Non-pigmented ciliary epithelial cell (primary cell): Measurements from ENCODE around the gene TTLL6.

Source experiments
- DNase-seq: peaks from one replicate; pipeline ENCODE4 v3.0.0-alpha.2; 2010; ENCODE audit warnings: low read depth

TTLL6 gene

DNA sequence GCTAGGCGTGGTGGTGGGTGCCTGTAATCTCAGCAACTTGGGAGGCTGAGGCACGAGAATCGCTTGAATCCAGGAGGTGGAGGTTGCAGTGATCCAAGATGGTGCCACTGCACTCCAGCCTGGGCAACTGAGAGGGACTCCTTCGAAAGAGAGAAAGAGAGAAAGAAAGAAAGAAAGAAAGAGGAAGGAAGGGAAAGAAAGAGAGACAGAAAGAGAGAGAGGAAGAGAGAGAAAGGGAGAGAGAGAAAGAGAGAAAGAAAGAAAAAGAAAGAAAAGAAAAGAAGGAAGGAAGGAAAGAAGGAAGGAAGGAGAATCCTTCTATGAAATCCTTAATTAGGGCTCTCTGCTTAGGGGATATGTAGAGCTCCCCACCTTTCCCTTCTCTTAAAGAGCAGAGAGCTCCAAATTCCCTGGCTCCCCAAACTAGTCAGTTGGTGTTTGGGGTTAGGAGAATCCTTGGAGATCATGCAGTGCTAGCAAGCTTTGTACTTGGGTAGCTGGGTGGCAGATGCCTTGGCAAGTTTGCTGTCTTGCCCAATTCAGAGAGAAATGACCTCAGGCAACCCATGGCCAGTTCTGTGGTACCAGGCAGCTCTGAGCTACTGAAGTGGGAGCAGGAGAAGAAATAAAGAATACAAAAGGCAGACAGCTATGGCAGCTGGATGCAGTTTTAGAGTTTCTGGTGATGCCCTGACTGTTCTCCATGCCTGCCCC, 79.5 kb downstream of the TTLL6 start:
- no peak for DNase-seq

DNA sequence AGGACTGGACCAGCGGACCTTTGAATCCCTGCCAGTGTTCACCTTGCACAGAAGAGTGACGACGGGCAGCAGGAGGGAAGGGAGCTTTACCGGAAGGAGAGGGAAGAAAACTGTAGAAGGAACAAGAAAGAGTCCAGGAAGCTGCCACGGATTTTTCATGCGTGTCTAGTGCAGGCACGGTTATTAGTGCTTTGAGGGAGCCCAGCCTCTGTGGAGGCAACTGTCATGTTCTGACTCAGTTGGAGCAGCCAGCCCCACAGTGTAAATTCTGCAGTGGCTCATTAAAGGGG, 82.0 kb downstream of the TTLL6 start:
- no peak for DNase-seq

DNA sequence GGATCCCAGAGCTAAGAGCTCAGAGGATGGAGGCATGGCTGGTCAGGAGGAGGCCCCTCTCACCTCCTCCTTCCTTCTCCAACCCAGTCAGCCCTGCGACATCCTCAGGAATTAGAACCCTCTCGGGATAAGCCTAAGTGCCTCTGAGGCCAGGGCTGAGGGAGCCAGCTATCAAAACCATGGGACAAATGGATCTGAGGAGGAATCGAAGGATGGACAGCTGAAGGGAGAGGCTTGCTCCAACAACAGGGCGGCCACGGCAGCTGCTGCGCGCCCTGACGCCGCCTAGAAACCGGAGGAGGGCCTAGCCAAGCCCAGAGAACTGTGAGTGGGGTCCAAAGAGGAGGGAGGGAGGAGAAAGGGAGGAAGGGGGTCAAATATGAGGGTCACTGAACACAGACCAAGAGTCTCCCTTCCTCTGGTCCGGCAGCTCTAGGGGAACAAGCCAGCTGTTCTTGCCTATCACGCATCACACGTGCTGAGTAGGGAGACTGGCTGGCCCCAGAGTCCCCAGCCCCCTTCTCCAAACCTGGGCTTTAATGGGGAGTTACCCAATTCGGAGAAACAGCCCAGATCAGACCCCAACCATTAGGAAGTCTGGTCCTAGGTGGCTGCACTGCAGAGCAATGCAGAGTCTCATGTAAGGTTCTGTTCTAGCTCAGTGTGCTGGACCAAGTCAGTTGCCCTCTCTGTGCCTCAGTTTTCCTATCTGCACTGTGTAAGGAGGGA, 82.5 kb downstream of the TTLL6 start:
- DNase-seq = no peak

DNA sequence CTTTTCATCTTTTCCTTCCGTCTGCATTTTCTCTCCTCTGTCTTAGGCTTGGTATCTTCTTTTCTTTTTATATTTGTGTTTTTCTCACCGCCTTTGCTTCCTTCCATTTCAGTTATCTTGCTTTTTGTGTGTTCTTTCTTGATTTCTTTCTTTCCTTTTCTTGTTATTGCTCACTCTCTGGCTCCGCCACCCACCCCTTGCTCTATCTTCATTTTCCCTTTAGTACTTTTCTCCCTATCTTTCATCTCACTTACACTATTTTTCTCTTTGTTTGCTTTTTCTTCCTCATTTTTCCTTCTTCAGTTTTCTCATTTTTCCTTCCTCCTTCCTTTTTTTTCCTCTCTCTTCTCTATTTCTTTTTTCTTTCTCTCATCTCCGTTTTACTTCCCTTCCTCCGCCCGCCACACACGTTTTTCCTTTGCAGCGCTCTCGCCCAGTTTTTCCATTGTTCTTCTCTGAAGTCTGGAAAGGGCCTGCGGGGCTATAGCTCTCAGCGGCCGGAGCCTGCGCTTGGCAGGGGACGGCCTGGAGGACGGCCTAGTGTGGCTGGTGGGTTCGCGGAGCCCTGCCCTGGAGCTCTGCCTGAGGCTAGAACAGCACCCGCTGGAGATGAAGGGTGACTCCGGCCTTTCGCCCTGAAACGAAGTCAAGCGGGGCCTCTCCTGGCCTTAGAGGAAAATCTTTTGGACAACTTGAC, 83.2 kb downstream of the TTLL6 start:
- DNase-seq = no peak

DNA sequence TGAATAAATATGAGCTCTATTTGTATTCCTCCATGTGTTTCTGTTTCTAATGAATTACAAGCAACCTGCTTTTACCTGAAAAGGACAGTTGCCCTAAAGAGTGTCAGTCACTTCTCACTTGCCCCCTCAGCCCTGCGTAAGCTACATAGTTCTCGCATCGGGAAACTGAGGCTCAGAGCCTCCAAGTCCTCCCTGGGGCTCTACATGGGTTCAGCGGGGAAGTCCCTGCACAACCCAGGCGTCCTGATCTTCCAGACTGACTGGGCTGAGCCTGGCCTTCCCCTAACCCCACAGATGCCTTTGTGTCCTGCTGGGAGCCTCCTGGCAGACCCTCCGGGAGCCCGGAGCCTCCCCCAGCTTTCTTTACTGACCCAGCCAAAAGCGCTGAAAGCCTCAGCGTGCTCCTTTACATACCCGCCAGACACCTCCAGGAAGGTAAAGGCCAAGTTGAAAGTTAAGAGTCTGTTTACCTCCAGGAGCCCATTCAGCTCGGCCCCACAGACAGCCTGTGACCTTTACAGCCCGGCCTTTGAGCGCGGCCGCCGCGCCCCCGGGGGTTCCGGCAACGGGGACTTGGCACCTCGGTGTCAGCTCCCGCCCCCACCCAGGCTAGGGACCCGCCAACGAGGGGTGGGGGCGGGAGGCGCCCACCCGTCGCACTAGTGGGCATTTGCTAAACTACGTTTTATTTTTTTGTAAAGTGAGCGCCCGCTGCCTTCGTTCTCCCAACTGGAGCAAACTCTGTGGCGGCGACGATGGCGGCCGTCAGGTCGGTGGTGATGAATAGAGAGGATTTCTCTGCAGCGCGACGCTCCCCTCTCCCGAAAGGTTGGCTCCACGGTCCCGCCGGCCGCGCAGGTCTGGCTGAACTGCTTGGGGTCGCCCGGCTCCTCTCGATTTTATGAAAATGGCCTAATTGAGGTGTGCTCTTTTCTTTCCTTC, 84.1 kb downstream of the TTLL6 start:
- no peak for DNase-seq

- no peak for DNase-seq
Observed at GRCh38 chr17:48731355-48731754, 85.7 kb downstream of the TTLL6 start.

GRCh38 chr17:48730240-48730550, 86.8 kb downstream of the TTLL6 start:
- DNase-seq = no peak

GRCh38 chr17:48729335-48730239, 87.4 kb downstream of the TTLL6 start:
- DNase-seq = no peak

DNA sequence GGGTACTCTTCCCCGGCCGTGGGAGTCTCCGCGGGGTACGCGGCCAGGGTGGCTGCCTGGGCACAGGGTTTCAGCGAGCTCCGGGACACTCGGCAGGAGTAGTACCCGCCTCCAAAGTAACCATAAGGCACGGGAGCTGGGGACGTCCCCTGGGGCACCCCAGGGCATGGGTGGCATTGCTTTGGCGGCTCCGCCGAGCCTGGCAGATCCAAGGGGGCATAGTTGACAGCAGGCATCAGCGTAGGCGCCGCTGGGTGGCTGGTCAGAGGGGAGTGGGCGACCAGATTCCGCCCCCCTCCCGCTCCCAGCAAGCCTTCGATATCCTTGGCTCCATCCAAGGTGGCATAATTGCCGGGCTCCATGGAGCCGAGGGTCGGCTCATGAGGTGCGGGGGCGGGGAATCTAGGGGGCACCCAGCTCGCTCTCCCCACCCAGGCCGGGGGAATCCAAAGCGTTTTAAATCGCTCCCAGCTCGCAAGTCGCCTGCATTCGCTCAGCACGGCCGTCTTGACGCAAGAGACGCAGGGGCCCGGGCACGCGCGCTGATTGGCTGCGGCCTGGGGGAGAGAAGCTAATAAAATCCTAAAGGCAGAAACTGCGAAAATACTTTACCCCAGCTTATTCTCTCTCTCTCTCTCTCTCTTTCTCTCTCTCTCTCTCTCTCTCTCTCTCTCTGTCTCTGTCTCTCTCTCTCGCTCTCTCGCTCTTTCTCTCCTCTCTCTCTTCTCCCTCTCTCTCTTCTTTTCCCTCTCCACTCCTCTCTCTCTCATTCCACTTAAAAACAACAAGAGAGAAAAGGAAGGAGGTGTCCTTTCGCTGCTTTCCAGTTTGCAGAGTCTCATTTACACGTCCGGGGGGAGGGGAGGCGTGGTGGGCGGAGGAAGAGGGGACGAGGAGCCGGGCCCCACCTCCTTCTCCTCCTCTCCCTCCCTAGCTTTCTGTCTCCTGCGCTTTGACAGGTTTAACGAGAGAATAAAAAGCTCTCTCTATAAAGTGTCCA, 88.5 kb downstream of the TTLL6 start, which contains the start of gene HOXB13:
Gene HOXB13, minus strand, starts transcription at position 519 of the 1,000 bp plus-strand sequence. Its CDS starts 157 bp downstream, at position 362.
- DNase-seq = no peak

GRCh38 chr17:48727415-48728175, 89.4 kb downstream of the TTLL6 start:
- DNase-seq = no peak

DNA sequence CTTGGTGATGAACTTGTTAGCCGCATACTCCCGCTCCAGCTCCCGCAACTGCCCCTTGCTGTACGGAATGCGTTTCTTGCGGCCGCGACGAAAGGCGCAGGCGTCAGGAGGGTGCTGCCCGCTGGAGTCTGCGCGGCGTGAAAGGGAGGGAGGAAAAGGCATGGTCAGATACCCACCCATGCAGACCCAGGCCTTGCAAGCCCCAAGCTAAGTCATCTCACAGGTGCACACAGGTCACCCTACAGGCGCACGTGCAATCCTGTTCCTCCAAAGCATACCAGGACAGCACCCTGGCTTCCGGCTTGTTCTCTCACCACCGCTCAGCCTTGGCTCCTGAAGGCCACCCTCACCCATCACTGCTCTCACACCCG, 90.1 kb downstream of the TTLL6 start:
- DNase-seq = no peak

DNA sequence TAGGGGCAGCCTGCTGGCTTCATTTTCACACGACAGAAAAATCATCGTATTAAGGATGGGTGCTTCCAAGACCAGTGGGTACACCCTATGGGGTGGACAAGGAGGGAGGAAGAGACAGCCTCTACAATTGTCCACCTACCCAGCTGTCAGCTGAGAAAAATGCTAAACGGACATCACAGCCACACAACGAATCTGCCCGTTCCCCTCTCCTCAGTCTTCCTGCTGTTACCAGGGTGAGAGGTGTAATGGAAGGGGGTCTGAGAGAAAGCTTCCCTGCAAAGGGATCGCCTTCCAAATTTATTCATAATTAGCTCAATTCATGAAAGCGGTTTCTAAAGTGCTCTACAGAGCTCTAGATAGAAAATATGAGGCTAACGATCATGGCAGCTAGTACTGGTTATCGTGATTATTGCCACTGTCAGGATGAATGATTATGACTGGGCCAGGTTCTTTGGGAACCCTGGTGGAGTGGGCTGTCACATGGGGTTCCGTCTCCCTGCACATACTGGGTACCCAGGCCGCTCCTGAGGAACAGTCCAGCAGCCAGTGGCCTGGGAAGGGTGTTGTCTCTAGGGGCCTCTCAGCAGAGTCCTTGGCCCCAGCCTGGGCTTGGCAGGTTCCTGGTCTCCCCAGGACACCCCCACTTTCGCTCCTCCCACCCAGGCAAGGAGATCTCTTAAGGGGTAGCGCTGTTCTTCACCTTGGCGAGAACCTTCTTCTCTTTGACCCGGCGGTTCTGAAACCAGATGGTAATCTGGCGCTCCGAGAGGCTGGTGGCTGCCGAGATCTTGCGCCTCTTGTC, 90.7 kb downstream of the TTLL6 start:
- DNase-seq = no peak

- no peak for DNase-seq
Observed at GRCh38 chr17:48725288-48726064, 91.6 kb downstream of the TTLL6 start.

- DNase-seq = no peak
Observed at GRCh38 chr17:48725004-48725287, 92.1 kb downstream of the TTLL6 start.

DNA sequence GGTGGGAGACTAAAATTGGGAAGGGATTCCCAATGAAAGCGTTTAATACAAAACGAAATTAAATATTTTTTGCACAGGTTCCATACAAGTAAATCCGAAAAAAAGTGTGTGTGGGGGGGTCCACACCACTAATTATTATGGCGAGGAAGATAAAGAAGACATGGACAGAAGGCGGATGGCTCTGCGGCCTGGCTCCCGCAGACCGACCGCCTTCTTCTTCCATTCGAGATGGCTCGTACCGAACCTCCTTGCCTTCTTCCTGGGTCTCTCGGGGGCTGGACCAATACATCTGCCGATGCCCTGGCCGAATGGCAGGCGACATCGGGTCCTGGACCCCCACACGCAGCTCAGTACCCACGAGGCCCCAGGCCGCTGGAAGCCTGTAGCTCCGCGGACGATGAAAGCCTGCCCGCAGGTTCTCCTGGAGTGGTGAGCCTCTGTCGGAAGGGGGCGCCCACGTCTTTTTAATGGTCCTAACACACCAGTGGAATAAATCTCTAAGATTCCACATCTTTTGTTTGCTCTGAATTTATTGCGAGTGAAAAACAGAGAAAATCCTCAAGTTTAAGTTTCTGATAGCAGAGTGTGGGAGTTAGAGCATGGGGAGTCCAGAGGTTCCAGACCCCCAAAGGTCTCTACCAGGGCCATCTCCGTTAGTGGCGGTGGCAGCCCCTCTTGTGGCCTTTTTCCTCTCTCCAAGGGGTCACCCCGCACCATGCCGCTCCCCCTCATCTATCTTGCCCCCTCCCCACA, 92.6 kb downstream of the TTLL6 start:
- peak; percentile 31 for DNase-seq

DNA sequence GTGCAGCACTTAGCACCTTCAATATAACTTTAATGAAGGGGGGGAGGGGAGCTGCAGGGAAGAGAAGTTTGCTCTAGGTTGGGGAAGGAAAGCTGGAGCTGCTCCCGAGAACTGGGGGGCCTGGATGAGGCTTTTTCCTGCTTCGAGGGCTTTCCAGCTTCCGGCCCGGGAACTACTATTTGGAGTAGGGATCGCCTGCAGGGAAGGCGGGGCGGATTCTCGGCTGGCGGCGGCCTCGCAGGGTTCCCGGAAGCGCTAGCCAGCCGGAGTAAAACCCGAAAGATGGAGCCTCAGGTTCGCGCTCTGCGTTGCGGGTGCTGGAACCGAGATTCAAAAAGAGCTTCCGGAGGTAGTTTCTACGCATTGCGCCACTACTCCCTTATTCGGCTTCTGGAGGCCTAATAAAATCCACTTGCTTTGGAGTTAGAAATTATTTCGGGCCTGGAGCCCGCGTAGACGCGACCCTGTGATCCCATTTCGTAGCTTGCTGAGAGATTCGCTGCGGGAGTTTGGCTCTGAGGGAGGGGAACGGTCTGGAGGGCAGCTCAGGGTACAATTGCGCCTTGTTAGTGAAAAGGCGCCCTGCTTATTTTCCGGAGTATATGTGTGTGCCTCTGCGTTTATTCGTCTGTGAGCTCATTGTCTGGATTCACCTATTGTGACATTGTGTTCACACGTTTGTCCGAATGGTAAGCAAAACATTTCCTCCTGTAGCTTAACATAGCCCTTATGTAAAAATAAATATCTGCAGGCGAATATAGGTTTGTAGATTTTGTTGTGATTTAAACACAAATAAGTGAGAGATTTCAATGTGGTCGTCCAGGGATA, 93.4 kb downstream of the TTLL6 start:
- DNase-seq = no peak
